GM12878 (cell line): ENCODE measurements around the gene ABHD14A. TPM values are rescaled to one million over a fixed set of nuclear protein-coding genes. Genes with fewer than 3 reads are reported as not detected.

Experiments used
- ATF2 ChIP-seq: IDR thresholded peaks from 2 replicates; pipeline ENCODE4 v1.6.1; 2012; ENCODE audit warnings: low read length, inconsistent platforms
- BCL11A ChIP-seq: IDR thresholded peaks from 2 replicates; pipeline ENCODE4 v1.6.1; 2011; ENCODE audit warnings: low read depth, low read length
- CUX1 ChIP-seq: IDR thresholded peaks from 2 replicates; pipeline ENCODE4 v1.6.1; 2012; ENCODE audit warnings: improper control_type of control experiment, low read depth, low read length; ENCODE audit not compliant: insufficient replicate concordance
- EED ChIP-seq: sonication (generic); IDR thresholded peaks from 2 replicates; pipeline ENCODE4 v1.6.1; 2016; ENCODE audit warnings: antibody characterized with exemption, low read depth
- MEF2A ChIP-seq: IDR thresholded peaks from 2 replicates; pipeline ENCODE4 v1.6.1; 2011; ENCODE audit warnings: low read depth, mild to moderate bottlenecking, low read length, moderate library complexity; ENCODE audit not compliant: insufficient read depth
- MEF2B ChIP-seq: fragments of 450-650 bp; IDR thresholded peaks from 2 replicates; pipeline ENCODE4 v1.6.1; 2018; ENCODE audit warnings: mild to moderate bottlenecking, moderate library complexity; ENCODE audit not compliant: partially characterized antibody, poor library complexity, severe bottlenecking
- NFYB ChIP-seq: IDR thresholded peaks from 2 replicates; pipeline ENCODE4 v1.6.1; 2011; ENCODE audit warnings: low read depth, mild to moderate bottlenecking, low read length, improper control_type of control experiment, moderate library complexity; ENCODE audit not compliant: insufficient read depth
- RB1 ChIP-seq: fragments of 450-650 bp; formaldehyde crosslinking; IDR thresholded peaks from 2 replicates; pipeline ENCODE4 v1.6.1; 2017; ENCODE audit warnings: mild to moderate bottlenecking, borderline replicate concordance
- SMAD1 ChIP-seq: fragments of 450-650 bp; IDR thresholded peaks from 2 replicates; pipeline ENCODE4 v1.6.1; 2018; ENCODE audit warnings: mild to moderate bottlenecking, low read depth; ENCODE audit not compliant: partially characterized antibody
- SREBF2 ChIP-seq: IDR thresholded peaks from 2 replicates; pipeline ENCODE4 v1.6.1; 2012; ENCODE audit warnings: mild to moderate bottlenecking, low read length
- STAT1 ChIP-seq: fragments of 450-650 bp; conservative IDR thresholded peaks from 2 replicates; pipeline ENCODE4 v1.6.1; 2014; ENCODE audit warnings: antibody characterized with exemption, mild to moderate bottlenecking
- ZBTB11 ChIP-seq: fragments of 450-650 bp; formaldehyde crosslinking; IDR thresholded peaks from 2 replicates; pipeline ENCODE4 v1.5.0; 2022; ENCODE audit warnings: mild to moderate bottlenecking, missing genetic modification characterization
- ZNF687 ChIP-seq: fragments of 450-650 bp; IDR thresholded peaks from 2 replicates; pipeline ENCODE4 v1.6.1; 2017; ENCODE audit warnings: mild to moderate bottlenecking, moderate library complexity
- polyA plus RNA-seq, 11 experiments: library from polyadenylated mRNA; depleted of rRNA in 4 of 11; unstranded in 6 of 11; stranded (reverse) in 5 of 11; fragments of >200 nt; fragmentation: Nextera tagmentation in 4 of 11; fragmentation: Illumina TruSeq in 1 of 11; extraction: Ambion mirVana in 4 of 11; extraction: Trizol in 1 of 11; gene quantifications; 1 replicate in 1 of 11; 2 replicates in 10 of 11; pipeline versions ENCODE4 v1.2.1 to v1.2.3, GENCODE V29; 2011 to 2016; ENCODE audit warnings: inconsistent platforms in 2 of 11, missing spikeins in 2 of 11, low read depth in 1 of 11
- total RNA-seq, 4 experiments: library from RNA; depleted of rRNA in 3 of 4; stranded (reverse); fragments of >200 nt in 3 of 4; fragmentation: Illumina TruSeq in 1 of 4; extraction: Trizol in 1 of 4; gene quantifications; 2 replicates each; pipeline versions ENCODE4 v1.2.1 to v1.2.3, GENCODE V29; 2013 to 2021

Gene ABHD14A
- total and polyA plus RNA-seq, 10 of the 15 experiments (the other 5 are each of a cell fraction or from before 2014, with no cell fraction given) = 1.2 to 27.0 (median 7.9) TPM

GRCh38 chr3:51995346-51996163 lies 20.7 kb downstream of the ABHD14A start, which contains the start of gene RPL29 (continued):
- TF ChIP-seq BCL11A = no peak
- TF ChIP-seq SREBF2 = peak; percentile 71
- TF ChIP-seq RB1 = peak; percentile 85; the same call in 1 of the 2 replicates
- no peak for TF ChIP-seq ATF2
- no peak for TF ChIP-seq NFYB
- peak; percentile 92 for TF ChIP-seq ZBTB11 (CRISPR knock-in tag)
- TF ChIP-seq MEF2A = peak; percentile 74; the same call in 1 of the 2 replicates
- peak; percentile 46; the same call in 1 of the 2 replicates for TF ChIP-seq ZNF687
- peak; percentile 41; the same call in 1 of the 2 replicates for TF ChIP-seq EED
- no peak for TF ChIP-seq SMAD1
- peak; percentile 33 for TF ChIP-seq MEF2B
- TF ChIP-seq STAT1 = peak; percentile 99
- no peak for TF ChIP-seq CUX1
